HG03066 (cell line): ENCODE data around the gene CFL1.

Source experiments
- ATAC-seq: cut with Tn5 transposase; IDR thresholded peaks from one replicate; pipeline ENCODE4 v1.9.1; 2021; ENCODE audit warnings: low read depth; ENCODE audit not compliant: unreplicated experiment

CFL1 gene

GRCh38 chr11:65809496-65809895, 48.5 kb downstream of the CFL1 start:
- ATAC-seq, result no peak

GRCh38 chr11:65808744-65809341, 49.1 kb downstream of the CFL1 start:
- ATAC-seq, result no peak

- no peak for ATAC-seq
These were observed 51.0 kb downstream of the CFL1 start for GRCh38 chr11:65806979-65807378.
